HG03095 (cell line): ENCODE measurements around the gene DMRT2.

Source experiments
- ATAC-seq: cut with Tn5 transposase; IDR thresholded peaks from one replicate; pipeline ENCODE4 v1.9.1; 2021; ENCODE audit warnings: moderate library complexity; ENCODE audit not compliant: unreplicated experiment

Gene DMRT2

GRCh38 chr9:1046639-1047572 is 3.3 kb upstream of the DMRT2 start:
- ATAC-seq, result no peak

GRCh38 chr9:1047591-1048230 is 2.4 kb upstream of the DMRT2 start:
- ATAC-seq, result no peak

GRCh38 chr9:1048231-1048619 is 1.9 kb upstream of the DMRT2 start:
- ATAC-seq, result no peak

GRCh38 chr9:1048811-1049210 is 1.3 kb upstream of the DMRT2 start:
- ATAC-seq, result no peak

GRCh38 chr9:1049641-1050040 is 516 bp upstream of the DMRT2 start:
- ATAC-seq, result no peak

GRCh38 chr9:1051210-1051583 is 1.0 kb downstream of the DMRT2 start:
- no peak for ATAC-seq

- ATAC-seq, result no peak
These were observed 1.6 kb downstream of the DMRT2 start for GRCh38 chr9:1051584-1052275.

GRCh38 chr9:1052365-1053281 is 2.5 kb downstream of the DMRT2 start:
- ATAC-seq, result no peak

GRCh38 chr9:1053282-1053621 is 3.1 kb downstream of the DMRT2 start:
- ATAC-seq, result no peak

GRCh38 chr9:1053986-1054425 is 3.8 kb downstream of the DMRT2 start:
- ATAC-seq, result no peak

GRCh38 chr9:1055166-1055565 is 5.0 kb downstream of the DMRT2 start:
- ATAC-seq, result no peak

GRCh38 chr9:1057910-1058309 is 7.8 kb downstream of the DMRT2 start:
- no peak for ATAC-seq

- no peak for ATAC-seq
These were observed 8.8 kb downstream of the DMRT2 start for GRCh38 chr9:1058826-1059487.

- ATAC-seq, result no peak
These were observed 15.0 kb downstream of the DMRT2 start for GRCh38 chr9:1065130-1065529.

GRCh38 chr9:1070692-1071091 is 20.5 kb downstream of the DMRT2 start:
- ATAC-seq, result no peak

GRCh38 chr9:1071730-1072129 is 21.6 kb downstream of the DMRT2 start:
- ATAC-seq, result no peak

- ATAC-seq, result no peak
These were observed 23.3 kb downstream of the DMRT2 start for GRCh38 chr9:1073497-1073896.

- ATAC-seq, result no peak
These were observed 27.5 kb downstream of the DMRT2 start for GRCh38 chr9:1077616-1078015.

GRCh38 chr9:1083325-1083913 is 33.3 kb downstream of the DMRT2 start:
- ATAC-seq, result no peak

GRCh38 chr9:1085086-1085485 is 34.9 kb downstream of the DMRT2 start:
- ATAC-seq, result no peak
